ENCODE data around the gene FBXL17. TPM values are rescaled to one million over a fixed set of nuclear protein-coding genes. Genes with fewer than 3 reads are reported as not detected.

Gene FBXL17
- total and polyA plus RNA-seq, 3 experiments from 2014 or later: 6.4 to 8.2 (median 6.9) TPM

DNA sequence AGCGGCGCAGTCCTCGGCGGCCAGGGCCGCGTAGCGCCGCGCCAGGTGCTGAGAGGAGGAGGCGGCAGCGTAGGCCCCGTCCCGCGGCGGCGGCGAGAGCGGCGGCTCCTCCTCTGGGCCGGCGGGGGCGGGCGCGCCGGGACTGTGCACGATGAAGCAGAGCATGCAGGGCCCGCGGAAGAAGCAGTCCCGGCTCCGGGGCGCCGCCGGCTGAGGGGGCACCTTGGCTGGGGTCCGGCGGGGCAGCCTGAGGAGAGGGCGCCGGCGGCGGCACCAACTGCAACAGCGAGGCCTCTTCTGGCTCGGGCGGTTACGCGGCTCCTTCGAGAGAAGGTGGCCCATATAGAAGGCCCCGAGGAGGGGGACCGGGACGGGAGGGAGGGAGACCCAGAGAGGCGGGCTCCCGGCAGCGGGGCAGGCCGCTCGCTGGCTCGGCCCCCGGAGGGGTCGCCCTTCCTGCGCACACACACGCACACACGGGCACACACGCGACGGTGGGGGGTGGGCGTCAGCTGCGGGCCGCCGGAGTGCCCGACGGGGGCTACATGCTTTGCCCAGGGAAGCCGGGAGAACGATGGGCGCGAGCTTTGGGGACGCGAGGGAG lies 446 bp downstream of the FBXL17 start:
- peak; percentile 66 to 89 (median 84) for DNase-seq
- Mint-ChIP-seq H3K9me3 (peaks cover 1 to 8% (median 7%) of the 10 kb centered on the region in 5 donors), H3K27me3 (peaks cover 0 to 1% of the 10 kb centered on the region in 2 donors), H3K4me3 (peak overlapping the region; percentile 73 to 98 (median 86)), H3K27ac (peak overlapping the region; percentile 64 to 94 (median 90)), H3K36me3 (peaks cover 5 to 12% (median 7%) of the 10 kb centered on the region in 3 donors), H3K4me1 (peaks cover 36 to 51% (median 38%) of the 10 kb centered on the region in 3 donors)
- H3K4me3 ChIP-seq (ENCODE audit: low read length): peak overlapping the region; percentile 87
- ChIA-PET POLR2A (interaction anchor here (0.9 to 3.2 kb wide), 8 partner anchors 9 to 1308 kb away, joined by 3 to 37 read pairs (median 4); partner anchors contain the start of genes MAN2A1 and PJA2), CTCF (interaction anchor here (1.4 to 2.0 kb wide), 3 partner anchors 36 to 1028 kb away, joined by 3 to 5 read pairs (median 4); partner anchors contain the start of gene PJA2)
- H3K9me3 ChIP-seq (ENCODE audit: low read length): no peaks in the 10 kb centered on the region
- H3K36me3 ChIP-seq (ENCODE audit: insufficient read depth, low read length): no peaks in the 10 kb centered on the region
- peak overlapping the region; percentile 96 for H3K27ac ChIP-seq (ENCODE audit: low read depth, low read length)
- H3K27me3 ChIP-seq (ENCODE audit: insufficient read depth, low read length, poor library complexity, severe bottlenecking): no peaks in the 10 kb centered on the region
- H3K4me1 ChIP-seq (ENCODE audit: insufficient read depth, low read length): peaks cover 31% of the 10 kb centered on the region

DNA sequence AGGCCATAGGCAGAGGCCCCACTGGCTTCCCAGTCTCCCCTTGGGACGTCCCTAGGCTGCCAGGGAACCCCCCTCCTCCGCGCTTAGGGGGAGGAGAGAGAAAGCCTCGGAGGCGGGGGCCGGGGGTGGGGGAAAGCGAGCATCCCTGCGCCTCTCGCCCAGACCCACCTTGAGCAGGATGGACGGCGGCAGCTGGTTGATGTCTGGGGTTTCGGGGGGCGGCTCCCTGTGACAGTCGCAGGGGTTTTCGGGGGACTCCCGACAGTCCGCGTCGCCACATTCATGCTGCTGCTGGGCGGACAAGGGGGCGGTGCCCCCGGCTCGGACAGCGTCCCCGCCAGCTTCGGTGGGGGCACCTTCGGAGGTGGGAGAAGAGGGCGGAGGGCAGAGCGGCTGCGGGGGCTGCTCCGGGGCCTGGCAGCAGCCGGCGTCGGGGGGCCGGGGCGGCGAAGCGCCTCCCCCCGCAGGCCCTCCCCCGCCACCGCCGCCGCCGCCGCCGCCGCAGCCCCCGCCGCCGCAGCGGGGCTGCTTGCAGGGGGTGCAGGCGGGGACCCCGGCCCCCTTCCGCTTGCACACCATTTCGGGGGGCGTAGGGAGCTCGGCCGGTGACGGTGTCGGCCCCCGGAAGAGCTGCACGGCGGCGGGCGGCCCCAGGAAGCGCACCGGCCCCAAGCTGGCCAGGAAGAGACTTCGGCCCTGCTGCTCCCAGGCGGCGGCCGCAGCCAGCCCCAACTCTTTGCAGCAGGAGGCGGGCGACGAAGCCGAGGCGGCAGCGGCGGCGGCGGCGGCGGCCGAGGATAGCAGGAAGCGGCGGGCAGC lies 1.2 kb downstream of the FBXL17 start:
- POLR2A ChIA-PET: interaction anchor here (0.6 to 3.2 kb wide), 5 partner anchors 8 to 1309 kb away, joined by 3 to 37 read pairs (median 4); partner anchors contain the start of genes MAN2A1 and PJA2
- CTCF ChIA-PET: interaction anchor here (1.4 kb wide), 1 partner anchor 35 kb away, joined by 4 read pairs; no protein-coding TSS in a partner anchor
- H3K4me1 Mint-ChIP-seq: peaks cover 36 to 51% (median 38%) of the 10 kb centered on the region in 3 donors
- H3K4me3 Mint-ChIP-seq: peak overlapping the region; percentile 86 to 96 (median 89)
- H3K36me3 Mint-ChIP-seq: peaks cover 7 to 14% (median 11%) of the 10 kb centered on the region in 3 donors
- Histone ChIP-seq H3K4me1 (ENCODE audit: insufficient read depth, low read length) (peaks cover 31% of the 10 kb centered on the region), H3K4me3 (ENCODE audit: low read length) (peak overlapping the region; percentile 60), H3K27ac (ENCODE audit: low read depth, low read length) (peak overlapping the region; percentile 96), H3K36me3 (ENCODE audit: insufficient read depth, low read length) (no peaks in the 10 kb centered on the region), H3K27me3 (ENCODE audit: insufficient read depth, low read length, poor library complexity, severe bottlenecking) (no peaks in the 10 kb centered on the region), H3K9me3 (ENCODE audit: low read length) (no peaks in the 10 kb centered on the region)
- peak; percentile 54 to 74 (median 64) for DNase-seq
- H3K9me3 Mint-ChIP-seq: peaks cover 8 to 14% (median 12%) of the 10 kb centered on the region in 5 donors
- peak overlapping the region; percentile 87 to 97 (median 94) for H3K27ac Mint-ChIP-seq
- H3K27me3 Mint-ChIP-seq: peaks cover 0 to 1% of the 10 kb centered on the region in 2 donors

DNA sequence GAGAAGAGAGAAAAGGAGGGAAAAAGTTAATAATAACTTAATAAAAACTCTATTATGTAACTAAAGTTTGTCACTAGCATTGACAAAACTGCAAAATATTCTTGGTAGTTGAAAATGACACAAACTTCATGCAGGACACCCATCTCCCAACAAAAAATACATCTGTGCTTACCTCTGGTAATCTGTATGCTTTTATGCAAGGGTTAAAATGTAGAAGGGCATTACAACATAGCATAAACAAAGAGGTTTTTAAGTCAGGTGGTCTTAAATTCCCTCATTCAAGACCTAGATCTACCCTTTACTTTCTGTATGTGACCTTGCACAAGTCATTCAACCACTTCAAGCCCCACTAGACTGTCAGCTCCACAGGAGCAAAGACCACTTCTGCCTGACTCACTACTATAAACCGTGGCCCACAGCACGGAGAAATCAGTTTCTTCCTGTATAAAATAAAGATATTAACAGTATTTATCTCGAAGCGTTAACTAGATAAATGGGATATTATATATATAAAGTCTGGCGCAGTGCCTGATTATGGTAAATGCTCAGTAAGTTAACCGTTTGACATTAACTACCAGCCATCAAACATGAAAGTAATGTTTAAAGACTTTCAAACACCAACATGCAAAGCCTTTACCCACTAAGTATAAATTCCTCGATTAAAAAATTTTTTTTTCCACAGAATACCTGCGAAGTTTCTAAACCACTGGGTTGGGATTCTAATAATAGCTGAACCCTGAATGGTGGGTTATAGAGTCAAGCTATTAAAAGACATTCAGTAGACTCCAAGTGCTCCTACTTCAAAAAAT lies 2.0 kb downstream of the FBXL17 start:
- peaks cover 36 to 46% (median 38%) of the 10 kb centered on the region in 3 donors for H3K4me1 Mint-ChIP-seq
- peaks cover 7 to 20% (median 16%) of the 10 kb centered on the region in 3 donors for H3K36me3 Mint-ChIP-seq
- H3K36me3 ChIP-seq (ENCODE audit: insufficient read depth, low read length): no peaks in the 10 kb centered on the region
- peaks cover 0 to 1% of the 10 kb centered on the region in 2 donors for H3K27me3 Mint-ChIP-seq
- peak overlapping the region; percentile 84 to 96 (median 89) for H3K4me3 Mint-ChIP-seq
- peak overlapping the region; percentile 60 for H3K4me3 ChIP-seq (ENCODE audit: low read length)
- peak overlapping the region; percentile 38 for H3K27ac ChIP-seq (ENCODE audit: low read depth, low read length)
- H3K27me3 ChIP-seq (ENCODE audit: insufficient read depth, low read length, poor library complexity, severe bottlenecking): no peaks in the 10 kb centered on the region
- CTCF ChIA-PET: interaction anchor here (1.4 kb wide), 1 partner anchor 34 kb away, joined by 4 read pairs; no protein-coding TSS in a partner anchor
- POLR2A ChIA-PET: interaction anchor here (0.6 to 3.2 kb wide), 3 partner anchors 8 to 1310 kb away, joined by 4 to 19 read pairs (median 4); partner anchors contain the start of gene MAN2A1
- peaks cover 15 to 22% (median 19%) of the 10 kb centered on the region in 5 donors for H3K9me3 Mint-ChIP-seq
- peak in 1 of 5 donors; percentile 29 for DNase-seq
- no peaks in the 10 kb centered on the region for H3K9me3 ChIP-seq (ENCODE audit: low read length)
- peaks cover 31% of the 10 kb centered on the region for H3K4me1 ChIP-seq (ENCODE audit: insufficient read depth, low read length)
- H3K27ac Mint-ChIP-seq: peak overlapping the region; percentile 69 to 97 (median 94)

DNA sequence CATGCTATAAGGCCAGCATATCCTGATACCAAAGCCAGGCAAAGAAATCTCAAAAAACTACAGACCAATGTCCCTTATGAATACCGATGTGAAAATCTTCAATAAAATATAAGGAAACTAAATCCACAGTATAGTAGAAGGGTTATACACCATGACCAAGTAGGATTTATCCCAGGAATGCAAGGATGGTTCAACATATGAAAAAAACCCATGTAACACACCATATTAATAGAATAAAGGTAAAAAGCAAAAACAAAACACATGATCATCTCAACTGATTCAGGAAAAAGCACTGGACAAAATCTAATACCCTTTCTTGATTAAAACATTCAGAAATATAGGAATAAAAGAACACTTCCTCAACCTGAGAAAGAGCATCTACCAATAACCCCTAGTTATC lies 6.1 kb downstream of the FBXL17 start:
- H3K9me3 Mint-ChIP-seq: peaks cover 28 to 42% (median 32%) of the 10 kb centered on the region in 5 donors
- no peak for DNase-seq
- Histone ChIP-seq H3K4me1 (ENCODE audit: insufficient read depth, low read length) (peaks cover 17% of the 10 kb centered on the region), H3K27ac (ENCODE audit: low read depth, low read length) (no peak overlapping the region), H3K9me3 (ENCODE audit: low read length) (peaks cover 6% of the 10 kb centered on the region), H3K36me3 (ENCODE audit: insufficient read depth, low read length) (no peaks in the 10 kb centered on the region), H3K27me3 (ENCODE audit: insufficient read depth, low read length, poor library complexity, severe bottlenecking) (no peaks in the 10 kb centered on the region), H3K4me3 (ENCODE audit: low read length) (no peak overlapping the region)
- H3K27me3 Mint-ChIP-seq: no peaks in the 10 kb centered on the region
- H3K36me3 Mint-ChIP-seq: peaks cover 14 to 42% (median 17%) of the 10 kb centered on the region in 3 donors
- H3K4me1 Mint-ChIP-seq: peaks cover 32 to 51% (median 44%) of the 10 kb centered on the region in 3 donors
- CTCF ChIA-PET: no interaction called here
- POLR2A ChIA-PET: no interaction called here
- peak overlapping the region in 1 of 8 donors; percentile 41 for H3K27ac Mint-ChIP-seq
- peak overlapping the region in 1 of 7 donors; percentile 34 for H3K4me3 Mint-ChIP-seq

DNA sequence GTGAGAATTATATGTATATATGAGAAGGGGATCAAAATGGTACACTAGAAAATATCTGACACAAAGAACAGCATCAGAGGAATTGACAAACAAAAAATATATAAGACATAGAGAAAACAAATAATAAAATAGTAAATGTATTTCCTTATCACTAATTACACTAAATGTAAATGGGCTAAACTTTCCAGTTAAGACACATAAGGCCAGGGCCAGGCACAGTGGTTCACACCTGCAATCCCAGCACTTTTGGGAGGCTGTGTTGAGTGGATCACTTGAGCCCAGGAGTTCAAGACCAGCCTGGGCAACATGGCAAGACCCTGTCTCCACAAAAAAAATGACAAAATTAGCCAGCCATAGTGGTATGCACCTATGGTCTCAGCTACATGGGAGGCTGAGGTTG lies 8.5 kb downstream of the FBXL17 start:
- peaks cover 6% of the 10 kb centered on the region for H3K9me3 ChIP-seq (ENCODE audit: low read length)
- Mint-ChIP-seq H3K27ac (no peak overlapping the region), H3K9me3 (peaks cover 28 to 42% (median 32%) of the 10 kb centered on the region in 5 donors), H3K36me3 (peaks cover 16 to 42% (median 16%) of the 10 kb centered on the region in 3 donors), H3K27me3 (no peaks in the 10 kb centered on the region), H3K4me1 (peaks cover 21 to 49% (median 46%) of the 10 kb centered on the region in 3 donors), H3K4me3 (no peak overlapping the region)
- no peak overlapping the region for H3K4me3 ChIP-seq (ENCODE audit: low read length)
- H3K4me1 ChIP-seq (ENCODE audit: insufficient read depth, low read length): peaks cover 6% of the 10 kb centered on the region
- ChIA-PET CTCF (no interaction called here), POLR2A (no interaction called here)
- DNase-seq: no peak
- H3K36me3 ChIP-seq (ENCODE audit: insufficient read depth, low read length): no peaks in the 10 kb centered on the region
- no peak overlapping the region for H3K27ac ChIP-seq (ENCODE audit: low read depth, low read length)
- H3K27me3 ChIP-seq (ENCODE audit: insufficient read depth, low read length, poor library complexity, severe bottlenecking): no peaks in the 10 kb centered on the region

DNA sequence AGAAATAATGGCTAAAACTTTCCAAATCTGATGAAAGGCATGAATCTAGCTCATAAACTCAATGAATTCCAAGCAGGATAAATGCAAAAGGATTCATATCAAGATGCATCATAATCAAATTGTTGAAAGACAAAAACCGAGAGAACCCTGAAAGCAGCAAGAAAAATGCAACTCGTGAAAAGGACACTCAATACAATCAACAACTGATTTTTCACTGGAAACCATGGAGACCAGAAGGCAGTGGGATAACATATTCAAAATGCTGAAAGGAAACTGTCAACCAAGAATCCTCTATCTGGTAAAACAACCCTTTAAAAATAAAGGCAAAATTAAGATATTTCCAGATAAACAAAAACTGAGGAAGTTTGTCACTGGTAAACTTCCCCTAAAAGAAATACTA lies 9.5 kb downstream of the FBXL17 start:
- Mint-ChIP-seq H3K4me1 (peaks cover 20 to 51% (median 49%) of the 10 kb centered on the region in 3 donors), H3K4me3 (no peak overlapping the region), H3K27me3 (no peaks in the 10 kb centered on the region), H3K9me3 (peaks cover 26 to 42% (median 30%) of the 10 kb centered on the region in 5 donors), H3K27ac (no peak overlapping the region), H3K36me3 (peaks cover 18 to 41% (median 21%) of the 10 kb centered on the region in 3 donors)
- Histone ChIP-seq H3K27ac (ENCODE audit: low read depth, low read length) (no peak overlapping the region), H3K27me3 (ENCODE audit: insufficient read depth, low read length, poor library complexity, severe bottlenecking) (no peaks in the 10 kb centered on the region), H3K4me1 (ENCODE audit: insufficient read depth, low read length) (peaks cover 6% of the 10 kb centered on the region), H3K4me3 (ENCODE audit: low read length) (no peak overlapping the region), H3K9me3 (ENCODE audit: low read length) (peaks cover 6% of the 10 kb centered on the region), H3K36me3 (ENCODE audit: insufficient read depth, low read length) (peaks cover 3% of the 10 kb centered on the region)
- ChIA-PET CTCF (no interaction called here), POLR2A (interaction anchor here (0.7 kb wide), 1 partner anchor 8 kb away, joined by 4 read pairs; no protein-coding TSS in a partner anchor)
- no peak for DNase-seq

DNA sequence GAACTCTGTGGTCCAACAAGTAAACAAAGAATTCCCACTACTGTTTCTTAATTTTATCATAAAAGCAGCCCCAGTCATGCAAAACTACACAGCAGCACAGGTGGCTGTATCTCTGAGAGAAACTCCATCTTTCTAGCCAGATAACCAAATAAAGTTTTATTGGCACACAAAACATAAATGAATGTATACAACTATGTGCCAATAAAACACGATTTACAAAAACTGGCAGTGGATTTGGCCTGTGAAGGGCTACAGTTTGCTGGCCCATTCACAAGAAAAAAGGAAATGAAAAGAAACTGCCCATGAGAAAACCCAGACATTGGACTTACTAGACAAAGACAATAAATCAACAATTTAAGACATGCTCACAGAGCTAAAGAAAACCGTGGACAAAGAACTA lies 10.6 kb downstream of the FBXL17 start:
- Mint-ChIP-seq H3K9me3 (peaks cover 20 to 33% (median 25%) of the 10 kb centered on the region in 5 donors), H3K27ac (peak overlapping the region in 1 of 8 donors; percentile 36), H3K27me3 (no peaks in the 10 kb centered on the region), H3K4me3 (no peak overlapping the region), H3K4me1 (peaks cover 25 to 52% (median 46%) of the 10 kb centered on the region in 3 donors), H3K36me3 (peaks cover 14 to 36% (median 25%) of the 10 kb centered on the region in 3 donors)
- Histone ChIP-seq H3K27me3 (ENCODE audit: insufficient read depth, low read length, poor library complexity, severe bottlenecking) (no peaks in the 10 kb centered on the region), H3K4me1 (ENCODE audit: insufficient read depth, low read length) (peaks cover 6% of the 10 kb centered on the region), H3K9me3 (ENCODE audit: low read length) (peaks cover 6% of the 10 kb centered on the region), H3K36me3 (ENCODE audit: insufficient read depth, low read length) (peaks cover 12% of the 10 kb centered on the region), H3K27ac (ENCODE audit: low read depth, low read length) (no peak overlapping the region), H3K4me3 (ENCODE audit: low read length) (no peak overlapping the region)
- ChIA-PET CTCF (no interaction called here), POLR2A (no interaction called here)
- no peak for DNase-seq
